HepG2 (cell line): ENCODE measurements around the gene RELL1. TPM values are rescaled to one million over a fixed set of nuclear protein-coding genes. Genes with fewer than 3 reads are reported as not detected.
A peak's percentile ranks its signal among the peaks of the same experiment; 100 is the strongest.

Experiments
- ARID2 ChIP-seq: sonication (generic); formaldehyde crosslinking; IDR thresholded peaks from 2 replicates; pipeline ENCODE4 v1.8.1; 2022; ENCODE audit warnings: mild to moderate bottlenecking, missing genetic modification reagents, borderline replicate concordance
- HNF4A ChIP-seq: sonication (generic); formaldehyde crosslinking; IDR thresholded peaks from 2 replicates; pipeline ENCODE4 v1.4.0; 2020; ENCODE audit warnings: missing genetic modification reagents
- LCORL ChIP-seq, 2 experiments: fragments of 450-650 bp in 1 of 2; sonication (generic) in 1 of 2; formaldehyde crosslinking in 1 of 2; IDR thresholded peaks; 2 replicates each; pipeline versions ENCODE4 v1.5.0 to v1.6.1; 2017 to 2020; ENCODE audit warnings: antibody characterized with exemption in 1 of 2, missing genetic modification reagents in 1 of 2
- NR1H2 ChIP-seq: sonication (generic); formaldehyde crosslinking; IDR thresholded peaks from 2 replicates; pipeline ENCODE4 v1.8.1; 2022; ENCODE audit warnings: low read depth, missing genetic modification reagents, borderline replicate concordance
- NR2F6 ChIP-seq, 2 experiments: IDR thresholded peaks; 2 replicates each; pipeline ENCODE4 v1.6.1; 2016; ENCODE audit warnings: antibody characterized with exemption in 1 of 2, mild to moderate bottlenecking in 1 of 2
- RFXANK ChIP-seq: IDR thresholded peaks from 2 replicates; pipeline ENCODE4 v1.6.1; 2016
- SRSF9 ChIP-seq: fragments of 200-400 bp; formaldehyde crosslinking; IDR thresholded peaks from 2 replicates; pipeline ENCODE4 v1.6.1; 2018; ENCODE audit warnings: borderline replicate concordance, mild to moderate bottlenecking, low read depth, low read length; ENCODE audit not compliant: insufficient read depth, poor library complexity, severe bottlenecking
- TBP ChIP-seq: sonication (generic); formaldehyde crosslinking; IDR thresholded peaks from 2 replicates; pipeline ENCODE4 v1.5.0; 2020; ENCODE audit warnings: missing genetic modification reagents
- ZFP1 ChIP-seq: IDR thresholded peaks from 2 replicates; pipeline ENCODE4 v1.6.1; 2016
- ZIK1 ChIP-seq: sonication (generic); formaldehyde crosslinking; IDR thresholded peaks from 2 replicates; pipeline ENCODE4 v1.5.0; 2020; ENCODE audit warnings: mild to moderate bottlenecking, low read depth, missing genetic modification reagents, borderline replicate concordance
- ZNF263 ChIP-seq: sonication (generic); formaldehyde crosslinking; IDR thresholded peaks from 2 replicates; pipeline ENCODE4 v1.4.0; 2020; ENCODE audit warnings: missing genetic modification reagents
- ZNF484 ChIP-seq: sonication (generic); formaldehyde crosslinking; IDR thresholded peaks from 2 replicates; pipeline ENCODE4 v1.5.1; 2020; ENCODE audit warnings: mild to moderate bottlenecking, low read depth, missing genetic modification reagents, borderline replicate concordance
- ZNF788 ChIP-seq: sonication (generic); formaldehyde crosslinking; IDR thresholded peaks from 2 replicates; pipeline ENCODE4 v1.5.0; 2020; ENCODE audit warnings: mild to moderate bottlenecking, missing genetic modification reagents, borderline replicate concordance
- ZNF850 ChIP-seq: sonication (generic); formaldehyde crosslinking; conservative IDR thresholded peaks from 2 replicates; pipeline ENCODE4 v1.9.0; 2021; ENCODE audit warnings: mild to moderate bottlenecking, missing genetic modification reagents
- polyA plus RNA-seq, 8 experiments: library from polyadenylated mRNA; depleted of rRNA in 3 of 8; stranded (reverse) in 7 of 8; unstranded in 1 of 8; fragments of >200 nt; fragmentation: Illumina TruSeq in 4 of 8; extraction: Trizol in 4 of 8; gene quantifications; 2 replicates each; pipeline versions ENCODE4 v1.2.1 to v1.2.3, GENCODE V29; 2011 to 2016; ENCODE audit warnings: low read depth in 4 of 8, missing spikeins in 1 of 8, mixed read lengths in 1 of 8; ENCODE audit not compliant: insufficient read depth in 1 of 8
- total RNA-seq, 5 experiments: library from RNA; depleted of rRNA; stranded (reverse); fragments of >200 nt; fragmentation: Illumina TruSeq; extraction: Trizol; gene quantifications; 2 replicates each; pipeline ENCODE4 v1.2.3, GENCODE V29; 2016; ENCODE audit warnings: low read depth in 1 of 5
- TF ChIP-seq, protein P1 (sequence below): sonication (generic); formaldehyde crosslinking; IDR thresholded peaks from 2 replicates; pipeline ENCODE4 v1.5.1; 2020; ENCODE audit warnings: missing genetic modification reagents, mild to moderate bottlenecking, borderline replicate concordance
- TF ChIP-seq, protein P2 (sequence below): fragments of 450-650 bp; IDR thresholded peaks from 2 replicates; pipeline ENCODE4 v1.6.1; 2017; ENCODE audit warnings: mild to moderate bottlenecking
- TF ChIP-seq, protein P3 (sequence below): sonication (generic); formaldehyde crosslinking; IDR thresholded peaks from 2 replicates; pipeline ENCODE4 v1.4.0; 2020; ENCODE audit warnings: missing genetic modification reagents
- TF ChIP-seq, protein P4 (sequence below): IDR thresholded peaks from 2 replicates; pipeline ENCODE4 v1.6.1; 2016; ENCODE audit warnings: missing biosample characterization, missing genetic modification reagents, low read depth
- TF ChIP-seq, protein P5 (sequence below): sonication (generic); formaldehyde crosslinking; IDR thresholded peaks from 2 replicates; pipeline ENCODE4 v1.8.0; 2022; ENCODE audit warnings: mild to moderate bottlenecking, missing genetic modification reagents; ENCODE audit not compliant: insufficient replicate concordance

RELL1 gene
- total and polyA plus RNA-seq, 2 of the 13 experiments (the other 11 are each of a cell fraction or from before 2014, with no cell fraction given) = 8.4 to 58.4 TPM

DNA sequence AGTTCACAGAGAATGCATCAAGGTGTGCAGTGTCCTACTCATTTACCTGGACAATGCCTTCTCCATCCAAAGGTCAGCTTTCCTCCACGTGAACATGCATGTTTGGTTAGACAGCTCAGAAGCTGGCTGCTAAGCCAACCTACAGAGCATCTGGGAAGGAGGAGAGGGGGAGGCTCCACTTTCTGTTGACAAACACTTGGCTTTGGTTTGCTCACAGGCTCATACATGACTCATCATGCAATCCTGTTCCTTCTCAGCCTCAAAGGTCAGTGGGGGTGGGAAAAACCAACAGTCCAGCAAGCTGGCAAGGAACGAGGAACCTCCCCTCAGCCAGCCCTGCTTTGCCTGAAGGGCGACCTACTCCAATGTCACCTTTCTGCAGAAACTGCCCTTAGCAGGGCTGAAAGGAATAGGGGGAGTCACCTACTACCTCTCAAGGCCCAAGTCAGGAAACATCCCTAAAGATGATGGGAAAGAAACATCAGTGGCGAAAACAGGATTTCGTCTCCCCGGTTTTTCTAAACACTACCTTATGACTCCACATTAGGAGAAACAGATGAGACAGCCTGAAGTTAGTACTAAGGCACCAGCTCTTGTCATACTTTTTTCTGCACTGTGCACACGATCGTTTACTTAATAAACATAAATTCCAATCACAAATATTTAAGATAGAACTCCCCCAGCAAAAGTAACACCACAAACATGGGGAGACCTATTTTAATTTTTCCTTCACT lies 37.9 kb downstream of the RELL1 start (continued):
- TF ChIP-seq, protein P1, sequence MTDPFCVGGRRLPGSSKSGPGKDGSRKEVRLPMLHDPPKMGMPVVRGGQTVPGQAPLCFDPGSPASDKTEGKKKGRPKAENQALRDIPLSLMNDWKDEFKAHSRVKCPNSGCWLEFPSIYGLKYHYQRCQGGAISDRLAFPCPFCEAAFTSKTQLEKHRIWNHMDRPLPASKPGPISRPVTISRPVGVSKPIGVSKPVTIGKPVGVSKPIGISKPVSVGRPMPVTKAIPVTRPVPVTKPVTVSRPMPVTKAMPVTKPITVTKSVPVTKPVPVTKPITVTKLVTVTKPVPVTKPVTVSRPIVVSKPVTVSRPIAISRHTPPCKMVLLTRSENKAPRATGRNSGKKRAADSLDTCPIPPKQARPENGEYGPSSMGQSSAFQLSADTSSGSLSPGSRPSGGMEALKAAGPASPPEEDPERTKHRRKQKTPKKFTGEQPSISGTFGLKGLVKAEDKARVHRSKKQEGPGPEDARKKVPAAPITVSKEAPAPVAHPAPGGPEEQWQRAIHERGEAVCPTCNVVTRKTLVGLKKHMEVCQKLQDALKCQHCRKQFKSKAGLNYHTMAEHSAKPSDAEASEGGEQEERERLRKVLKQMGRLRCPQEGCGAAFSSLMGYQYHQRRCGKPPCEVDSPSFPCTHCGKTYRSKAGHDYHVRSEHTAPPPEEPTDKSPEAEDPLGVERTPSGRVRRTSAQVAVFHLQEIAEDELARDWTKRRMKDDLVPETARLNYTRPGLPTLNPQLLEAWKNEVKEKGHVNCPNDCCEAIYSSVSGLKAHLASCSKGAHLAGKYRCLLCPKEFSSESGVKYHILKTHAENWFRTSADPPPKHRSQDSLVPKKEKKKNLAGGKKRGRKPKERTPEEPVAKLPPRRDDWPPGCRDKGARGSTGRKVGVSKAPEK (CRISPR knock-in tag) = 0 out of 2 replicates have a peak, but pooled peaks have one; percentile 67
- TF ChIP-seq, protein P2, sequence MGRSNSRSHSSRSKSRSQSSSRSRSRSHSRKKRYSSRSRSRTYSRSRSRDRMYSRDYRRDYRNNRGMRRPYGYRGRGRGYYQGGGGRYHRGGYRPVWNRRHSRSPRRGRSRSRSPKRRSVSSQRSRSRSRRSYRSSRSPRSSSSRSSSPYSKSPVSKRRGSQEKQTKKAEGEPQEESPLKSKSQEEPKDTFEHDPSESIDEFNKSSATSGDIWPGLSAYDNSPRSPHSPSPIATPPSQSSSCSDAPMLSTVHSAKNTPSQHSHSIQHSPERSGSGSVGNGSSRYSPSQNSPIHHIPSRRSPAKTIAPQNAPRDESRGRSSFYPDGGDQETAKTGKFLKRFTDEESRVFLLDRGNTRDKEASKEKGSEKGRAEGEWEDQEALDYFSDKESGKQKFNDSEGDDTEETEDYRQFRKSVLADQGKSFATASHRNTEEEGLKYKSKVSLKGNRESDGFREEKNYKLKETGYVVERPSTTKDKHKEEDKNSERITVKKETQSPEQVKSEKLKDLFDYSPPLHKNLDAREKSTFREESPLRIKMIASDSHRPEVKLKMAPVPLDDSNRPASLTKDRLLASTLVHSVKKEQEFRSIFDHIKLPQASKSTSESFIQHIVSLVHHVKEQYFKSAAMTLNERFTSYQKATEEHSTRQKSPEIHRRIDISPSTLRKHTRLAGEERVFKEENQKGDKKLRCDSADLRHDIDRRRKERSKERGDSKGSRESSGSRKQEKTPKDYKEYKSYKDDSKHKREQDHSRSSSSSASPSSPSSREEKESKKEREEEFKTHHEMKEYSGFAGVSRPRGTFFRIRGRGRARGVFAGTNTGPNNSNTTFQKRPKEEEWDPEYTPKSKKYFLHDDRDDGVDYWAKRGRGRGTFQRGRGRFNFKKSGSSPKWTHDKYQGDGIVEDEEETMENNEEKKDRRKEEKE = no peak
- TF ChIP-seq, protein P3, sequence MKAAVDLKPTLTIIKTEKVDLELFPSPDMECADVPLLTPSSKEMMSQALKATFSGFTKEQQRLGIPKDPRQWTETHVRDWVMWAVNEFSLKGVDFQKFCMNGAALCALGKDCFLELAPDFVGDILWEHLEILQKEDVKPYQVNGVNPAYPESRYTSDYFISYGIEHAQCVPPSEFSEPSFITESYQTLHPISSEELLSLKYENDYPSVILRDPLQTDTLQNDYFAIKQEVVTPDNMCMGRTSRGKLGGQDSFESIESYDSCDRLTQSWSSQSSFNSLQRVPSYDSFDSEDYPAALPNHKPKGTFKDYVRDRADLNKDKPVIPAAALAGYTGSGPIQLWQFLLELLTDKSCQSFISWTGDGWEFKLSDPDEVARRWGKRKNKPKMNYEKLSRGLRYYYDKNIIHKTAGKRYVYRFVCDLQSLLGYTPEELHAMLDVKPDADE (CRISPR knock-in tag) = no peak
- TF ChIP-seq SRSF9 (no peak), NR2F6 (IDR thresholded peaks at IDR 0.05) (peak; percentile 94), NR2F6 (CRISPR knock-in tag; IDR thresholded peaks at IDR 0.05) (peak; percentile 95), RFXANK (CRISPR knock-in tag) (no peak), HNF4A (CRISPR knock-in tag) (peak; percentile 88), LCORL (IDR thresholded peaks at IDR 0.05) (no peak), LCORL (CRISPR knock-in tag; IDR thresholded peaks at IDR 0.05) (peak; percentile 73), ZNF484 (CRISPR knock-in tag) (no peak), ARID2 (CRISPR knock-in tag) (no peak), TBP (CRISPR knock-in tag) (no peak), ZNF850 (CRISPR knock-in tag) (no peak), ZNF788 (peak; percentile 75; the same call in 1 of the 2 replicates), ZNF263 (no peak), ZFP1 (no peak), ZIK1 (CRISPR knock-in tag) (no peak), NR1H2 (CRISPR knock-in tag) (no peak)
- TF ChIP-seq, protein P4, sequence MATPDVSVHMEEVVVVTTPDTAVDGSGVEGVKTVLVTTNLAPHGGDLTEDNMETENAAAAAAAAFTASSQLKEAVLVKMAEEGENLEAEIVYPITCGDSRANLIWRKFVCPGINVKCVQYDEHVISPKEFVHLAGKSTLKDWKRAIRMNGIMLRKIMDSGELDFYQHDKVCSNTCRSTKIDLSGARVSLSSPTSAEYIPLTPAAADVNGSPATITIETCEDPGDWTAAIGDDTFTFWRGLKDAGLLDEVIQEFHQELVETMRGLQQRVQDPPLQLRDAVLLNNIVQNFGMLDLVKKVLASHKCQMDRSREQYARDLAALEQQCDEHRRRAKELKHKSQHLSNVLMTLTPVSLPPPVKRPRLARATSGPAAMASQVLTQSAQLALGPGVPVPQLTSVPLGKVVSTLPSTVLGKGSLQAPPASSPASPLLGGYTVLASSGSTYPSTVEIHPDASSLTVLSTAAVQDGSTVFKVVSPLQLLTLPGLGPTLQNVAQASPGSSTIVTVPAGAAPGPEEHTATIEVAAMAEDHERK (CRISPR knock-in tag) = no peak
- TF ChIP-seq, protein P5, sequence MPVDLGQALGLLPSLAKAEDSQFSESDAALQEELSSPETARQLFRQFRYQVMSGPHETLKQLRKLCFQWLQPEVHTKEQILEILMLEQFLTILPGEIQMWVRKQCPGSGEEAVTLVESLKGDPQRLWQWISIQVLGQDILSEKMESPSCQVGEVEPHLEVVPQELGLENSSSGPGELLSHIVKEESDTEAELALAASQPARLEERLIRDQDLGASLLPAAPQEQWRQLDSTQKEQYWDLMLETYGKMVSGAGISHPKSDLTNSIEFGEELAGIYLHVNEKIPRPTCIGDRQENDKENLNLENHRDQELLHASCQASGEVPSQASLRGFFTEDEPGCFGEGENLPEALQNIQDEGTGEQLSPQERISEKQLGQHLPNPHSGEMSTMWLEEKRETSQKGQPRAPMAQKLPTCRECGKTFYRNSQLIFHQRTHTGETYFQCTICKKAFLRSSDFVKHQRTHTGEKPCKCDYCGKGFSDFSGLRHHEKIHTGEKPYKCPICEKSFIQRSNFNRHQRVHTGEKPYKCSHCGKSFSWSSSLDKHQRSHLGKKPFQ (CRISPR knock-in tag) = no peak
